Measurements from ENCODE around the gene ID3. TPM values are rescaled to one million over a fixed set of nuclear protein-coding genes. Genes with fewer than 3 reads are reported as not detected.

The ID3 gene
- total RNA-seq, 1 experiment from 2014 or later, result 336 TPM

- Histone ChIP-seq H3K4me1 (peaks cover 34% of the 10 kb centered on the region), H3K9me3 (replicated peaks) (no peaks in the 10 kb centered on the region), H3K27me3 (no peaks in the 10 kb centered on the region), H3K4me3 (no peak overlapping the region), H3K27ac (no peak overlapping the region), H3K36me3 (peaks cover 35% of the 10 kb centered on the region)
- DNase-seq, result no peak
Measured at GRCh38 chr1:23522244-23522982, 36.9 kb downstream of the ID3 start.

GRCh38 chr1:23521588-23521987 lies 37.7 kb downstream of the ID3 start:
- H3K4me1 ChIP-seq, result peaks cover 26% of the 10 kb centered on the region
- H3K27me3 ChIP-seq, result no peaks in the 10 kb centered on the region
- H3K9me3 ChIP-seq (replicated peaks), result no peaks in the 10 kb centered on the region
- no peak overlapping the region for H3K27ac ChIP-seq
- peaks cover 36% of the 10 kb centered on the region for H3K36me3 ChIP-seq
- peak; percentile 58 to 60 for DNase-seq
- no peak overlapping the region for H3K4me3 ChIP-seq

GRCh38 chr1:23517581-23517980 lies 41.7 kb downstream of the ID3 start:
- H3K4me3 ChIP-seq, result no peak overlapping the region
- H3K36me3 ChIP-seq, result peaks cover 62% of the 10 kb centered on the region
- no peaks in the 10 kb centered on the region for H3K4me1 ChIP-seq
- no peaks in the 10 kb centered on the region for H3K9me3 ChIP-seq (replicated peaks)
- DNase-seq, result no peak
- H3K27ac ChIP-seq, result no peak overlapping the region
- no peaks in the 10 kb centered on the region for H3K27me3 ChIP-seq

GRCh38 chr1:23515905-23516304 lies 43.4 kb downstream of the ID3 start:
- Histone ChIP-seq H3K9me3 (replicated peaks) (no peaks in the 10 kb centered on the region), H3K36me3 (peaks cover 55% of the 10 kb centered on the region), H3K27ac (no peak overlapping the region), H3K27me3 (no peaks in the 10 kb centered on the region), H3K4me3 (no peak overlapping the region), H3K4me1 (no peaks in the 10 kb centered on the region)
- no peak for DNase-seq

GRCh38 chr1:23514111-23514679 lies 45.1 kb downstream of the ID3 start:
- H3K9me3 ChIP-seq (replicated peaks), result no peaks in the 10 kb centered on the region
- H3K27me3 ChIP-seq, result no peaks in the 10 kb centered on the region
- no peak overlapping the region for H3K27ac ChIP-seq
- no peaks in the 10 kb centered on the region for H3K4me1 ChIP-seq
- peaks cover 55% of the 10 kb centered on the region for H3K36me3 ChIP-seq
- no peak for DNase-seq
- H3K4me3 ChIP-seq, result no peak overlapping the region

- no peak for DNase-seq
- no peak overlapping the region for H3K4me3 ChIP-seq
- no peaks in the 10 kb centered on the region for H3K27me3 ChIP-seq
- H3K4me1 ChIP-seq, result no peaks in the 10 kb centered on the region
- H3K27ac ChIP-seq, result no peak overlapping the region
- peaks cover 51% of the 10 kb centered on the region for H3K36me3 ChIP-seq
- no peaks in the 10 kb centered on the region for H3K9me3 ChIP-seq (replicated peaks)
Measured at GRCh38 chr1:23509896-23510295, 49.4 kb downstream of the ID3 start.

Other genes with a start within 250 kb of the ID3 start
- gene HNRNPR, start 215.2 kb downstream of the ID3 start, total RNA-seq (2014; rRNA removed; shearing (Covaris generic)), result 342 and 380 TPM in 2 replicates
- gene ZNF436, start 189.7 kb downstream of the ID3 start, total RNA-seq (2014; rRNA removed; shearing (Covaris generic)), result 13.8 and 15.8 TPM in 2 replicates
- 0.10 TPM in 1 of 2 replicates, not detected in the other for gene TCEA3, start 134.8 kb downstream of the ID3 start, total RNA-seq (2014; rRNA removed; shearing (Covaris generic))
- 19.7 and 24.0 TPM in 2 replicates for gene ASAP3, start 75.3 kb downstream of the ID3 start, total RNA-seq (2014; rRNA removed; shearing (Covaris generic))
- gene E2F2, start 28.3 kb downstream of the ID3 start, total RNA-seq (2014; rRNA removed; shearing (Covaris generic)), result 33.5 and 43.2 TPM in 2 replicates
- gene RPL11, start 132.3 kb upstream of the ID3 start, total RNA-seq (2014; rRNA removed; shearing (Covaris generic)), result 3,637 and 3,779 TPM in 2 replicates
- gene ELOA, start 184.0 kb upstream of the ID3 start, total RNA-seq (2014; rRNA removed; shearing (Covaris generic)), result 62.4 and 65.9 TPM in 2 replicates
- 50.2 and 53.1 TPM in 2 replicates for gene PITHD1, start 218.9 kb upstream of the ID3 start, total RNA-seq (2014; rRNA removed; shearing (Covaris generic))
- gene LYPLA2, start 231.6 kb upstream of the ID3 start, total RNA-seq (2014; rRNA removed; shearing (Covaris generic)), result 61.2 and 66.8 TPM in 2 replicates
- gene GALE, start 241.3 kb upstream of the ID3 start, total RNA-seq (2014; rRNA removed; shearing (Covaris generic)), result 31.5 and 34.9 TPM in 2 replicates